Measurements from ENCODE around the gene SLC2A1.

The SLC2A1 gene

DNA sequence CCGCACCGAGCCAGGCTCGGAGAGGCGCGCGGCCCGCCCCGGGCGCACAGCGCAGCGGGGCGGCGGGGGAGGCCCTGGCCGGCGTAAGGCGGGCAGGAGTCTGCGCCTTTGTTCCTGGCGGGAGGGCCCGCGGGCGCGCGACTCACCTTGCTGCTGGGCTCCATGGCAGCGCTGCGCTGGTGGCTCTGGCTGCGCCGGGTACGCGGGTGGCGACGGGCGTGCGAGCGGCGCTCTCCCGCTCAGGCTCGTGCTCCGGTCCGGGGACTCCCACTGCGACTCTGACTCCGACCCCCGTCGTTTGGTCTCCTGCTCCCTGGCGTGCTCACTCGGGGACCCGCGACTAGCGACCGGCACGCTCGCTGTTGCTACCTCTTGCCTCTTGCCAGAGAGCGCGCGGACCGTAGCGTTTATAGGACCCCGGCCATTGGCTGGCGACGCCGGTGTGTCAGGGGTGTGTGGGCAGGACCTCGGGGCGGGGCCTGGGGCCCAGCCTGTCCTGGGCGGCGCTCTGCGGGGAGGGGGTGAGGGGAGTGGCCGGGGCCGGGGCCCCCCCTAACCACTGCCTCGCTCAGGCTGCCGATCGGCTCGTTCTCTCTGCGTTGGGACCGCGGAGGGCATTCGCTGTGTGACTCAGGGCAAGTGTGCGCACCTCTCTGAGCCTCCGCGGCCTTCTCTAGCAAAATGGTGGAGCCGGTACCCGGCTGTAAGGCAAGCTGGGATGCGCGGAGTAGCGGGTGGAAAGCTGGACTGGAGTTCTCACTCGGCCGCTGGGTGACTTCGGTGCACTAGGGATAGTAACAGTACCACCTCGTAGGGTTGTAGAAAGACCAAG, at the start of gene SLC2A1:
SLC2A1 (minus strand) TSS at position 381 of the 832 bp plus-strand sequence; CDS start at position 164, 217 bp downstream.
- in situ Hi-C loops (cut with MboI; ENCODE audit: low sequenced_read_pairs, unreplicated experiment): no loop called here
- peak; percentile 99 for DNase-seq (ENCODE audit: low spot score)
- TF ChIP-seq CTCF (IDR thresholded peaks at IDR 0.05; ENCODE audit: borderline replicate concordance, control extremely low read depth, extremely low read depth, insufficient read depth, missing control alignments): no peak

DNA sequence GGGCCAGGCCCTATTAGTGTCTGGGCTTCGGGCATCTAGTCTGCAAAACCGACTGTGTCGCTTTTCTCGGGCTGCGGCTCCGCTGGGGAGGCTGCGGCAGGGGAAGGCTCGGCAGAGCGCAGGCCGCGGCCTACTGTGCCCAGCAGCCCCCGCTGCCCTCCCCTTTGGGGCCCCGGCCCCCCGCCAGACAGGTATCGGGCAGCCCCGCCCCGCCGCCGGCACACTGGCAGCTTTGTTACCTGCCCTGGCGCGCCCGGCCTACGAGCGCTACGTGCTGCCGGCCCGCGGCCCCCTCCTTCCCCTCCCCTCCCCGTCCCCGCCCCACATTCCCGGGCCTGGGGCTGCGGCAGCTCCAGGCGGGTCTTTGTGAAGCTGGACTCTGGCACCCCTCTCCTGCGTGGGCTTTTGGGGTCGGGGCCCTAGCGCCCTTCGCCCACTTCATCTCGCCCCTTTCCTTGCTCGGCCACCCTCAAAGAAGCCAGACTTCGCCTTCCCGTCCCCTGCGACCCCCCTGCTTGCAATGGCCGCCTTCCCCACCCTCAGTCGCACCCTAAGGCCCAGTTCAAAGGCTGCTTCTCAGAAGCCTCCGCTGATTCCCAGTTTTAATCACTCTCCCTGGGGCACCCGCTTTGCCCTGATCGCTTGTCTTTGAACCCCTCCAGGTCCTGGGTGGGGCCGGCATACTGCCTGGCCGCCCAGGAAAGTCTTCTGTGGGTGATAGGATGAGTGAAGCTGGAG, 48.9 kb upstream of the SLC2A1 start:
- TF ChIP-seq CTCF (IDR thresholded peaks at IDR 0.05; ENCODE audit: borderline replicate concordance, control extremely low read depth, extremely low read depth, insufficient read depth, missing control alignments): no peak
- DNase-seq (ENCODE audit: low spot score): no peak
- in situ Hi-C loops (cut with MboI; ENCODE audit: low sequenced_read_pairs, unreplicated experiment): no loop called here

GRCh38 chr1:43005460-43006361, 47.0 kb upstream of the SLC2A1 start:
- DNase-seq (ENCODE audit: low spot score): no peak
- in situ Hi-C loops (cut with MboI; ENCODE audit: low sequenced_read_pairs, unreplicated experiment): no loop called here
- TF ChIP-seq CTCF (IDR thresholded peaks at IDR 0.05; ENCODE audit: borderline replicate concordance, control extremely low read depth, extremely low read depth, insufficient read depth, missing control alignments): no peak

GRCh38 chr1:43004587-43005459, 46.2 kb upstream of the SLC2A1 start:
- in situ Hi-C loops (cut with MboI; ENCODE audit: low sequenced_read_pairs, unreplicated experiment): no loop called here
- no peak for DNase-seq (ENCODE audit: low spot score)

DNA sequence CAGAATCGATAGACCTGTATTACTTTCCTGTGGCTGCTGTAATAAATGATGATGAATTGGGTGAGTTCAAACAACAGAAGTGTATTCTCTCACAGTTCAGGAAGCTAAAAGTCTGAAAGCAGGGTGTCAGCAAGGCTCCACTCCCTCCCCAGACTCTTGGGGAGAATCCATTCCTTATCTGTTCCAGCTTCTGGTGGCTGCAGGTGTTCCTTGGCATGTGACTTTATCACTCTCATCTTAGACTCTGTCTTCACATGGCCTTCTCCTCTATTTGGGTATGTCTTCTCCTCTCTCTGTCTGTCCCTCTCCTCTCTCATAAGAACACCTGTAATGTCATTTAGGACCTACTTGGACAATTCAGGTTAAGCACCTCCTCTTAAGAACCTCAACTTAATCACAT, 44.1 kb upstream of the SLC2A1 start:
- no peak for DNase-seq (ENCODE audit: low spot score)
- in situ Hi-C loops (cut with MboI; ENCODE audit: low sequenced_read_pairs, unreplicated experiment): no loop called here
- no peak for TF ChIP-seq CTCF (IDR thresholded peaks at IDR 0.05; ENCODE audit: borderline replicate concordance, control extremely low read depth, extremely low read depth, insufficient read depth, missing control alignments)

More at GRCh38 chr1:43004587-43005459, 46.2 kb upstream of the SLC2A1 start:
- no peak for TF ChIP-seq CTCF (IDR thresholded peaks at IDR 0.05; ENCODE audit: borderline replicate concordance, control extremely low read depth, extremely low read depth, insufficient read depth, missing control alignments)
